ENCODE results near the gene CLMN. TPM values are rescaled to one million over a fixed set of nuclear protein-coding genes. Genes with fewer than 3 reads are reported as not detected.

Gene CLMN
- total and polyA plus RNA-seq, 2 of the 8 experiments (the other 6 are each of a cell fraction or from before 2014, with no cell fraction given) = 1.6 to 8.2 TPM

DNA sequence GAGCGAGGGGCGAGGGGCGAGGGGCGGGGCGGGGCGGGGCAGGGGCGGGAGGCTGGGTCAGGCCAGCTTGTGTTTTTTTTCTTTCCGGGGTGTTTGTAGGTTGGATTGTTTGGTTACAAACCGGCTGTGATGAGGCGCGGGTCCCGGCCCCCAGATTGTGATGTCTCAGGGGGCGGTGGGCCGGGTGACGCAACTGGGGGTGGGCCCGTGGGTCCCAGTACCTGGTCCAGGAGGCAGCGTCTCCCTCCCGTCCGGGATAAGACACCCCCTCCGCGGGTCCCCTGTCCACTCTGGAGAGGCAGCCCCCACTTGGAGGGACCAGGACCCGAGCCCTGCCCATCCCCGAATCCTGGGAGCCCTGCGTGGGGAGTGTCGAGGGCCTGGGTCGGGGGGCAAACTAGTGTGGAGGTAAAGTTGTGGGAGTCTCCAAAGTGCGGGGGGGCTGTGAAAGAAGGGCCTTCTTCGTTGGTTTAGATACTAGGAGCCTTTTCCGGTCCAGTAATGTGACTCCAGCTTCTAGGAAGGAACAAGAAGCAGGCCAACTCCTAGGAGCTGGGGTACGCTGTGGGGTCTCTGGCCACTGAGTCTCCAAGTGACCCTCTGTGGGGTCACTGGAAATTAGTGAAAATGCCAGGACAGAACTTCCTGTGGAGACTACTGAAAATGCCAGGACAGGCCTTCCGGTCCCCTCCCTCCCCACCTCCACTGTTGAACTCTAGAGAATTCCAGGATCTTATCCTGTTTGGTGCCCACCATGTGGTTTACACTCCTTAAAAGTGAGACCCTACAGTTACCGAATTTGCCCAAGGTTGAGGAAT lies 579 bp upstream of the CLMN start:
- no peaks in the 10 kb centered on the region for H3K9me3 ChIP-seq (ENCODE audit: insufficient read depth in 2 of 2, low read depth in 1 of 2, low read length in 1 of 2)
- H2BK15ac ChIP-seq (ENCODE audit: low read length) = peak overlapping the region; percentile 10; the same call in 1 of the 2 replicates
- H2AFZ ChIP-seq (ENCODE audit: low read length) = no peak overlapping the region
- peak overlapping the region; percentile 24 to 61 (median 42); a peak in 6 of 8 replicates for H3K4me3 ChIP-seq (ENCODE audit: extremely low read depth in 1 of 4, insufficient read depth in 2 of 4, low read depth in 3 of 4, low read length in 4 of 4)
- ChIA-PET POLR2A (ENCODE audit: partially characterized antibody) (no interaction called here), CTCF (ENCODE audit: partially characterized antibody) (interaction anchor here (1.2 to 1.3 kb wide), 3 partner anchors 28 to 41 kb away, joined by 3 read pairs; no protein-coding TSS in a partner anchor)
- no peak overlapping the region for H2BK120ac ChIP-seq (replicated peaks; ENCODE audit: low read depth, low read length)
- no peak overlapping the region for H2BK5ac ChIP-seq (ENCODE audit: low read depth, low read length)
- no peak for FAIRE-seq
- H3K79me2 ChIP-seq (ENCODE audit: control insufficient read depth in 1 of 2, insufficient read depth in 2 of 2, low read length in 2 of 2) = no peaks in the 10 kb centered on the region
- DNase-seq (ENCODE audit: low read depth in 1 of 2, low spot score in 2 of 2) = peak in 1 of 2 experiments; percentile 52
- H2BK20ac ChIP-seq (ENCODE audit: low read length) = no peak overlapping the region
- H4K8ac ChIP-seq (ENCODE audit: extremely low read depth, insufficient read depth, low read length) = no peak overlapping the region
- H3K36me3 ChIP-seq (ENCODE audit: control insufficient read depth in 2 of 4, insufficient read depth in 4 of 4, low read length in 3 of 4) = no peaks in the 10 kb centered on the region
- no peak overlapping the region for H3K27ac ChIP-seq (ENCODE audit: low read depth, low read length)
- peaks cover 3% of the 10 kb centered on the region; the same call in 1 of the 2 replicates for H3K79me1 ChIP-seq (ENCODE audit: low read depth, low read length)
- H3K14ac ChIP-seq (ENCODE audit: insufficient read length) = no peak overlapping the region
- no peak overlapping the region for H3K56ac ChIP-seq (replicated peaks; ENCODE audit: insufficient read length, low read depth, low read length)
- no peak overlapping the region for H4K91ac ChIP-seq (replicated peaks; ENCODE audit: insufficient read length, low read length)
- no peak overlapping the region for H4K5ac ChIP-seq (ENCODE audit: insufficient read length, low read depth, low read length)
- no peak overlapping the region for H2BK12ac ChIP-seq (ENCODE audit: low read depth, low read length)
- peaks cover 0 to 9% (median 4%) of the 10 kb centered on the region in 4 experiments; a peak in 4 of 7 replicates for H3K4me1 ChIP-seq (replicated peaks in 1 of 4; ENCODE audit: control insufficient read depth in 3 of 4, insufficient read depth in 4 of 4, low read length in 3 of 4)
- H3K4me2 ChIP-seq (ENCODE audit: insufficient read depth in 1 of 2, low read depth in 2 of 2, low read length in 2 of 2) = peak overlapping the region; percentile 68 to 95
- H3K4ac ChIP-seq (replicated peaks; ENCODE audit: insufficient read length, low read depth, low read length) = no peak overlapping the region
- 52% methylated on average over 11 of the region's 32 CpGs; no CpG with 5 or more reads in 1 of the 2 experiments for WGBS, 2 experiments (ENCODE audit: extremely low coverage in 1 of 2, insufficient coverage in 1 of 2, insufficient read length in 1 of 2, insufficient replicate concordance in 2 of 2, low coverage in 1 of 2, low lambda C conversion rate in 2 of 2, missing lambda C conversion rate in 1 of 2)
- peaks cover 0 to 12% (median 12%) of the 10 kb centered on the region in 4 experiments; a peak in 5 of 7 replicates for H3K27me3 ChIP-seq (replicated peaks in 1 of 4; ENCODE audit: control insufficient read depth in 3 of 4, extremely low read depth in 1 of 4, insufficient read depth in 3 of 4, low read length in 3 of 4)
- peaks cover 7% of the 10 kb centered on the region; the same call in 1 of the 2 replicates for H3K23me2 ChIP-seq (ENCODE audit: low read depth, low read length)
- H3K18ac ChIP-seq (ENCODE audit: extremely low read depth, low read length) = no peak overlapping the region
- H2AK5ac ChIP-seq (ENCODE audit: low read depth, low read length) = no peak overlapping the region
- H3K23ac ChIP-seq (ENCODE audit: insufficient read length) = no peak overlapping the region
- H3K9ac ChIP-seq (replicated peaks in 1 of 4; ENCODE audit: extremely low read depth in 1 of 4, low read depth in 3 of 4, low read length in 3 of 4) = peak overlapping the region in 1 of 4 experiments; percentile 39; a peak in 1 of 7 replicates
- H4K20me1 ChIP-seq (replicated peaks in 1 of 2; ENCODE audit: control insufficient read depth in 1 of 2, insufficient read depth in 2 of 2, low read length in 2 of 2) = peaks cover 0 to 4% of the 10 kb centered on the region in 2 experiments
- TF ChIP-seq PHF8 (conservative IDR thresholded peaks at IDR 0.05; ENCODE audit: low read depth, low read length) = no peak
- TF ChIP-seq SAP30 (IDR thresholded peaks at IDR 0.05; ENCODE audit: insufficient read depth, insufficient replicate concordance, low read length) = no peak
- TF ChIP-seq TAF7 (optimal IDR thresholded peaks at IDR 0.05; ENCODE audit: borderline replicate concordance, low read depth, low read length) = no peak
- no peak for TF ChIP-seq RXRA (IDR thresholded peaks at IDR 0.05; ENCODE audit: insufficient read depth, low read depth, low read length)
- no peak for TF ChIP-seq HDAC2 (IDR thresholded peaks at IDR 0.05; ENCODE audit: borderline replicate concordance in 1 of 2, low read depth in 2 of 2, low read length in 2 of 2)
- TF ChIP-seq SUZ12 (IDR thresholded peaks at IDR 0.05; ENCODE audit: low read length) = no peak
- TF ChIP-seq KDM5A (IDR thresholded peaks at IDR 0.05; ENCODE audit: low read length) = no peak
- TF ChIP-seq CHD1 (IDR thresholded peaks at IDR 0.05; ENCODE audit: low read depth, low read length) = no peak
- no peak for TF ChIP-seq JUND (IDR thresholded peaks at IDR 0.05; ENCODE audit: low read length)
- TF ChIP-seq GTF2F1 (IDR thresholded peaks at IDR 0.05; ENCODE audit: borderline replicate concordance, low read depth, low read length) = no peak
- no peak for TF ChIP-seq HDAC6 (IDR thresholded peaks at IDR 0.05; ENCODE audit: low read depth, low read length)

Data from H1 (cell line).